ENCODE data around the gene RHBDD1. TPM values are rescaled to one million over a fixed set of nuclear protein-coding genes. Genes with fewer than 3 reads are reported as not detected.

RHBDD1 gene
- total RNA-seq, 1 donor from 2014 or later: 14.1 TPM

DNA sequence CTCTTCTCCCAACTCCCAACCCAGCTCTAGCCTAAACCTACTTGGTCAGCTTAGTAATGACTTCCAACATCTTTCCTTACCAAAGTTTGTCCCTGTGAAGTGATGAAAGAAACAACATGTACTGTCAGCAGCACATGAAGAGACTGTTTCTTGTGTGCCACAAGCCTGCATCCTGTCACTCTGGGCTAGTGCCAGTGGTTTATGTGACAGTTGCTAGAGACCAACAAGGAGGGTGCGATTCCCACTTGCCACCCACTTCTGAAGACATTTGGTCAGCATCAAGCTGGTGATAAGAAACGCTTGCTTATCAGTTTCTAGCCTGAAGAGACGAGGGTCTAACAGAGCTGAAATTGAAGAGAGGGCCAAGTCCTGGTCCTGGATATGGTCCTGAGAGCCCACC is 195.5 kb downstream of the RHBDD1 start:
- TF ChIP-seq, protein P1, sequence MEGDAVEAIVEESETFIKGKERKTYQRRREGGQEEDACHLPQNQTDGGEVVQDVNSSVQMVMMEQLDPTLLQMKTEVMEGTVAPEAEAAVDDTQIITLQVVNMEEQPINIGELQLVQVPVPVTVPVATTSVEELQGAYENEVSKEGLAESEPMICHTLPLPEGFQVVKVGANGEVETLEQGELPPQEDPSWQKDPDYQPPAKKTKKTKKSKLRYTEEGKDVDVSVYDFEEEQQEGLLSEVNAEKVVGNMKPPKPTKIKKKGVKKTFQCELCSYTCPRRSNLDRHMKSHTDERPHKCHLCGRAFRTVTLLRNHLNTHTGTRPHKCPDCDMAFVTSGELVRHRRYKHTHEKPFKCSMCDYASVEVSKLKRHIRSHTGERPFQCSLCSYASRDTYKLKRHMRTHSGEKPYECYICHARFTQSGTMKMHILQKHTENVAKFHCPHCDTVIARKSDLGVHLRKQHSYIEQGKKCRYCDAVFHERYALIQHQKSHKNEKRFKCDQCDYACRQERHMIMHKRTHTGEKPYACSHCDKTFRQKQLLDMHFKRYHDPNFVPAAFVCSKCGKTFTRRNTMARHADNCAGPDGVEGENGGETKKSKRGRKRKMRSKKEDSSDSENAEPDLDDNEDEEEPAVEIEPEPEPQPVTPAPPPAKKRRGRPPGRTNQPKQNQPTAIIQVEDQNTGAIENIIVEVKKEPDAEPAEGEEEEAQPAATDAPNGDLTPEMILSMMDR (conservative IDR thresholded peaks at IDR 0.05; ENCODE audit: low read depth, low read length): no peak
- H3K4me3 ChIP-seq (ENCODE audit: low read depth, low read length): no peak overlapping the region
- DNase-seq (ENCODE audit: low read depth): no peak

GRCh38 chr2:227033471-227034148 is 197.8 kb downstream of the RHBDD1 start:
- H3K4me3 ChIP-seq (ENCODE audit: low read depth, low read length): no peak overlapping the region
- TF ChIP-seq, protein P1 (conservative IDR thresholded peaks at IDR 0.05; ENCODE audit: low read depth, low read length): peak; percentile 95
- DNase-seq (ENCODE audit: low read depth): no peak

DNA sequence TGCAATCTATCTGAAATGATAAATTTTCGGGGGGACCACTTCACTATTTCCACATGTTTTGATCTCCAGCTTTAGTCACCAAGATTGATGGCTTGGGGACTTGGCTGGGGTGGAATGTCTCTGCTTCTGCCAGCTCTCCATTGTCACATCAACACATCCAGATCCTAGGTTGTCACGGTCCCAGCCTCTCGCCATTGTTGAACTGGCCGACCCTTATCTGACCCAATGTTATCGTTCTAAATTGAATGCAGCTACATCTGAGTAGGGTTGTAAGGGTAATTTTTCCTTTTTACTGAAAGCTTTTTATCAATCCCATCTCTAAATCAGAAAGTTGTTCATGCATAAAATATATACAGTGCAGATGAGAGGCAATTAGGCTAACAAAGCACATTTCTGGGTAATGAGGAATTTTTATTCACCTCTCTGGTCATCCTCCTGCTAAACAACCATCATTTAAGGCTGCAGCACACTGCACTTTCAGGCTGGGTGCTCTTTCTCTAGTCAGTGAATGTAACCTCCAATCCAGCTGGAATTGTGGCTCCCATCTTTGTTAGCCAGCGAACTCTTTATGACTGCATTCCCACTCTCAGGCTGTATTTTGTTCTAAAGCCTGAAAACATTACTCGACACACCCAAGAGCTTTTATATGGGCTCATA is 200.0 kb downstream of the RHBDD1 start:
- TF ChIP-seq, protein P1 (conservative IDR thresholded peaks at IDR 0.05; ENCODE audit: low read depth, low read length): no peak
- DNase-seq (ENCODE audit: low read depth): no peak
- no peak overlapping the region for H3K4me3 ChIP-seq (ENCODE audit: low read depth, low read length)

GRCh38 chr2:227036527-227036926 is 200.7 kb downstream of the RHBDD1 start:
- TF ChIP-seq, protein P1 (conservative IDR thresholded peaks at IDR 0.05; ENCODE audit: low read depth, low read length): no peak
- no peak for DNase-seq (ENCODE audit: low read depth)
- H3K4me3 ChIP-seq (ENCODE audit: low read depth, low read length): no peak overlapping the region

- H3K4me3 ChIP-seq (ENCODE audit: low read depth, low read length): no peak overlapping the region
- TF ChIP-seq, protein P1 (conservative IDR thresholded peaks at IDR 0.05; ENCODE audit: low read depth, low read length): no peak
- DNase-seq (ENCODE audit: low read depth): no peak
These were observed 202.8 kb downstream of the RHBDD1 start for GRCh38 chr2:227038550-227039189.

GRCh38 chr2:227043981-227044380 is 208.1 kb downstream of the RHBDD1 start:
- no peak for DNase-seq (ENCODE audit: low read depth)
- H3K4me3 ChIP-seq (ENCODE audit: low read depth, low read length): no peak overlapping the region
- TF ChIP-seq, protein P1 (conservative IDR thresholded peaks at IDR 0.05; ENCODE audit: low read depth, low read length): no peak

Other genes starting within 250 kb of the RHBDD1 start
- 13.0 and 25.8 TPM in 2 replicates for gene IRS1, start 36.2 kb upstream of the RHBDD1 start, total RNA-seq

Data from epithelial cell of proximal tubule (primary cell).